ENCODE data around the gene HPN.

- TF ChIP-seq CTCF (IDR thresholded peaks at IDR 0.05) (peak; percentile 89 to 94 (median 93)), POLR2A (IDR thresholded peaks at IDR 0.05) (no peak)
These were observed 28.3 kb upstream of the HPN start for GRCh38 chr19:35013041-35013819.

All from uterus (tissue), 2 donors.